ENCODE results near the gene KIF21A.

KIF21A gene

GRCh38 chr12:39348523-39348922 is 94.4 kb downstream of the KIF21A start:
- no peak overlapping the region for H3K4me3 ChIP-seq (ENCODE audit: low read depth, low read length)
- TF ChIP-seq CTCF (conservative IDR thresholded peaks at IDR 0.05; ENCODE audit: low read depth, low read length): no peak
- DNase-seq (ENCODE audit: low read depth): no peak

- TF ChIP-seq CTCF (conservative IDR thresholded peaks at IDR 0.05; ENCODE audit: low read depth, low read length): no peak
- no peak for DNase-seq (ENCODE audit: low read depth)
- H3K4me3 ChIP-seq (ENCODE audit: low read depth, low read length): no peak overlapping the region
These were observed 98.0 kb downstream of the KIF21A start for GRCh38 chr12:39344926-39345325.

GRCh38 chr12:39343665-39344064 is 99.3 kb downstream of the KIF21A start:
- no peak for DNase-seq (ENCODE audit: low read depth)
- no peak overlapping the region for H3K4me3 ChIP-seq (ENCODE audit: low read depth, low read length)
- TF ChIP-seq CTCF (conservative IDR thresholded peaks at IDR 0.05; ENCODE audit: low read depth, low read length): no peak

GRCh38 chr12:39341761-39342160 is 101.2 kb downstream of the KIF21A start:
- DNase-seq (ENCODE audit: low read depth): no peak
- no peak for TF ChIP-seq CTCF (conservative IDR thresholded peaks at IDR 0.05; ENCODE audit: low read depth, low read length)
- no peak overlapping the region for H3K4me3 ChIP-seq (ENCODE audit: low read depth, low read length)

- H3K4me3 ChIP-seq (ENCODE audit: low read depth, low read length): no peak overlapping the region
- no peak for TF ChIP-seq CTCF (conservative IDR thresholded peaks at IDR 0.05; ENCODE audit: low read depth, low read length)
- peak; percentile 2 for DNase-seq (ENCODE audit: low read depth)
These were observed 101.7 kb downstream of the KIF21A start for GRCh38 chr12:39341179-39341578.

- no peak for DNase-seq (ENCODE audit: low read depth)
- H3K4me3 ChIP-seq (ENCODE audit: low read depth, low read length): no peak overlapping the region
- TF ChIP-seq CTCF (conservative IDR thresholded peaks at IDR 0.05; ENCODE audit: low read depth, low read length): no peak
These were observed 110.2 kb downstream of the KIF21A start for GRCh38 chr12:39332661-39333175.

GRCh38 chr12:39331539-39332261 is 111.2 kb downstream of the KIF21A start:
- no peak for DNase-seq (ENCODE audit: low read depth)
- no peak overlapping the region for H3K4me3 ChIP-seq (ENCODE audit: low read depth, low read length)
- no peak for TF ChIP-seq CTCF (conservative IDR thresholded peaks at IDR 0.05; ENCODE audit: low read depth, low read length)
